Measurements from ENCODE around the gene BMS1. TPM values are rescaled to one million over a fixed set of nuclear protein-coding genes. Genes with fewer than 3 reads are reported as not detected.

BMS1 gene
- total and polyA plus RNA-seq, 10 of the 15 experiments (the other 5 are each of a cell fraction or from before 2014, with no cell fraction given), result 7.6 to 33.6 (median 21.0) TPM

- no peak for TF ChIP-seq MEF2A (IDR thresholded peaks at IDR 0.05; ENCODE audit: insufficient read depth, low read depth, low read length)
- no peak for TF ChIP-seq NFIC (IDR thresholded peaks at IDR 0.05; ENCODE audit: low read depth, low read length)
- no peak for TF ChIP-seq PKNOX1 (IDR thresholded peaks at IDR 0.05)
- TF ChIP-seq ASH2L (IDR thresholded peaks at IDR 0.05; ENCODE audit: borderline replicate concordance, low read depth), result no peak
Observed at GRCh38 chr10:42734536-42734935, 48.1 kb upstream of the BMS1 start (continued).

GRCh38 chr10:42738679-42739078 is 43.9 kb upstream of the BMS1 start:
- intact Hi-C loops (cut with micrococcal nuclease; ENCODE audit: unreplicated experiment) (no loop called here), in situ Hi-C loops (cut with MboI) (no loop called here)
- Histone ChIP-seq H3K9me3 (replicated peaks; ENCODE audit: control insufficient read depth, insufficient read depth, low read length) (no peaks in the 10 kb centered on the region; the same call in 2 of the 3 replicates), H3K36me3 (ENCODE audit: control insufficient read depth in 2 of 2, insufficient read depth in 2 of 2, low read length in 1 of 2) (no peaks in the 10 kb centered on the region), H4K20me1 (ENCODE audit: control insufficient read depth, insufficient read depth) (no peaks in the 10 kb centered on the region), H3K4me3 (no peak overlapping the region), H2AFZ (ENCODE audit: control insufficient read depth, low read depth, low read length) (no peak overlapping the region), H3K9ac (ENCODE audit: control insufficient read depth, insufficient read depth, low read length) (no peak overlapping the region), H3K79me2 (ENCODE audit: control insufficient read depth, insufficient read depth, low read length) (no peaks in the 10 kb centered on the region), H3K27me3 (replicated peaks in 1 of 2; ENCODE audit: control insufficient read depth in 2 of 2, insufficient read depth in 2 of 2, low read length in 1 of 2) (no peaks in the 10 kb centered on the region), H3K27ac (ENCODE audit: control insufficient read depth, insufficient read depth) (no peak overlapping the region), H3K4me1 (ENCODE audit: control insufficient read depth, insufficient read depth, low read length) (no peaks in the 10 kb centered on the region), H3K4me2 (ENCODE audit: control insufficient read depth, insufficient read depth) (no peak overlapping the region)
- POLR2A ChIA-PET, result no interaction called here
- CTCF ChIA-PET, result interaction anchor here (0.6 kb wide), 1 partner anchor 227 kb away, joined by 3 read pairs; no protein-coding TSS in a partner anchor
- SMC1A ChIA-PET (ENCODE audit: uncharacterized antibody, unreplicated experiment), result no interaction called here
- 3% methylated on average over 3 of the region's 3 CpGs for WGBS (ENCODE audit: insufficient coverage, insufficient replicate concordance, low lambda C conversion rate, missing lambda C conversion rate)
- no peak for ATAC-seq
- FAIRE-seq, result no peak
- RAD21 ChIA-PET (ENCODE audit: unreplicated experiment), result no interaction called here
- DNase-seq (ENCODE audit: low read depth, low spot score), result no peak
- BruUV-seq (replicated peaks), result no TSS peak
- TF ChIP-seq ETV6 (conservative IDR thresholded peaks at IDR 0.05 in 1 of 2, IDR thresholded peaks at IDR 0.05 in 1 of 2; ENCODE audit: borderline replicate concordance in 1 of 2, low read depth in 1 of 2) (no peak), NKRF (conservative IDR thresholded peaks at IDR 0.05) (no peak), SUPT20H (IDR thresholded peaks at IDR 0.05; ENCODE audit: borderline replicate concordance, control insufficient read depth, low read depth, low read length) (no peak), SMC3 (IDR thresholded peaks at IDR 0.05; ENCODE audit: borderline replicate concordance, low read length) (no peak), CUX1 (IDR thresholded peaks at IDR 0.05; ENCODE audit: insufficient replicate concordance, low read depth, low read length) (no peak), YY1 (IDR thresholded peaks at IDR 0.05; ENCODE audit: low read depth, low read length) (no peak), ZZZ3 (IDR thresholded peaks at IDR 0.05; ENCODE audit: control insufficient read depth, insufficient read length, low read depth) (no peak), NR2F1 (conservative IDR thresholded peaks at IDR 0.05) (no peak)
